KOPT-K1 (cell line): ENCODE data around the gene CS.
"Not testable (repeated sequence)": the region's sequence is repeated elsewhere in the genome, so short reads cannot be mapped to it uniquely, and the experiment has no call there.

Source experiments
- H3K27ac ChIP-seq: fragments of 200-600 bp; sonication (generic); 2 replicates; pipeline ENCODE4 v1.5.1; 2016; ENCODE audit warnings: antibody characterized with exemption, mild to moderate bottlenecking, low read depth, low read length; ENCODE audit not compliant: poor library complexity, severe bottlenecking
- H3K36me3 ChIP-seq: fragments of 200-600 bp; sonication (generic); 2 replicates; pipeline ENCODE4 v1.5.1; 2017; ENCODE audit warnings: antibody characterized with exemption, mild to moderate bottlenecking, low read length, moderate library complexity; ENCODE audit not compliant: insufficient read depth
- H3K9me3 ChIP-seq: fragments of 200-600 bp; sonication (generic); 2 replicates; pipeline ENCODE4 v1.5.1; 2017; ENCODE audit warnings: antibody characterized with exemption, low read length, mild to moderate bottlenecking; ENCODE audit not compliant: insufficient read depth, poor library complexity, severe bottlenecking

The CS gene

GRCh38 chr12:56304276-56304675 lies 4.1 kb upstream of the CS start:
- H3K9me3 ChIP-seq, result no peaks in the 10 kb centered on the region
- H3K27ac ChIP-seq, result no peak overlapping the region
- peaks cover 51% of the 10 kb centered on the region for H3K36me3 ChIP-seq

- peaks cover 52% of the 10 kb centered on the region for H3K36me3 ChIP-seq
- H3K27ac ChIP-seq, result peak overlapping the region; percentile 91
- H3K9me3 ChIP-seq, result no peaks in the 10 kb centered on the region
These were observed 724 bp upstream of the CS start for GRCh38 chr12:56300644-56301464.

- H3K27ac ChIP-seq, result peak overlapping the region; percentile 91
- no peaks in the 10 kb centered on the region for H3K9me3 ChIP-seq
- H3K36me3 ChIP-seq, result peaks cover 46% of the 10 kb centered on the region
These were observed 750 bp downstream of the CS start for GRCh38 chr12:56299308-56299852.

- H3K9me3 ChIP-seq, result no peaks in the 10 kb centered on the region
- H3K27ac ChIP-seq, result peak overlapping the region; percentile 91
- peaks cover 46% of the 10 kb centered on the region for H3K36me3 ChIP-seq
These were observed 1.3 kb downstream of the CS start for GRCh38 chr12:56298828-56299227.

GRCh38 chr12:56297400-56297799 lies 2.7 kb downstream of the CS start:
- Histone ChIP-seq H3K27ac (no peak overlapping the region), H3K36me3 (peaks cover 55% of the 10 kb centered on the region), H3K9me3 (no peaks in the 10 kb centered on the region)

- Histone ChIP-seq H3K9me3 (no peaks in the 10 kb centered on the region), H3K27ac (no peak overlapping the region), H3K36me3 (peaks cover 66% of the 10 kb centered on the region)
These were observed 3.8 kb downstream of the CS start for GRCh38 chr12:56296295-56296694.

GRCh38 chr12:56293795-56294194 lies 6.3 kb downstream of the CS start:
- H3K27ac ChIP-seq, result no peak overlapping the region
- H3K36me3 ChIP-seq, result peaks cover 87% of the 10 kb centered on the region

GRCh38 chr12:56288705-56289387 lies 11.3 kb downstream of the CS start:
- H3K36me3 ChIP-seq, result peaks cover 92% of the 10 kb centered on the region
- no peaks in the 10 kb centered on the region for H3K9me3 ChIP-seq
- H3K27ac ChIP-seq, result no peak overlapping the region

More at GRCh38 chr12:56293795-56294194, 6.3 kb downstream of the CS start:
- no peaks in the 10 kb centered on the region for H3K9me3 ChIP-seq

- Histone ChIP-seq H3K27ac (no peak overlapping the region), H3K9me3 (no peaks in the 10 kb centered on the region), H3K36me3 (peaks cover 97% of the 10 kb centered on the region)
These were observed 13.9 kb downstream of the CS start for GRCh38 chr12:56286044-56286830.

GRCh38 chr12:56284263-56284662 lies 15.9 kb downstream of the CS start:
- peaks cover 98% of the 10 kb centered on the region for H3K36me3 ChIP-seq
- H3K27ac ChIP-seq, H3K9me3 ChIP-seq: not testable (repeated sequence)

- Histone ChIP-seq H3K36me3 (peaks cover 99% of the 10 kb centered on the region), H3K27ac (no peak overlapping the region), H3K9me3 (no peaks in the 10 kb centered on the region)
These were observed 17.6 kb downstream of the CS start for GRCh38 chr12:56282579-56282978.

GRCh38 chr12:56282030-56282429 lies 18.1 kb downstream of the CS start:
- Histone ChIP-seq H3K27ac (no peak overlapping the region), H3K36me3 (peaks cover 98% of the 10 kb centered on the region), H3K9me3 (no peaks in the 10 kb centered on the region)

GRCh38 chr12:56280849-56281248 lies 19.3 kb downstream of the CS start:
- H3K36me3 ChIP-seq, result peaks cover 98% of the 10 kb centered on the region
- no peaks in the 10 kb centered on the region for H3K9me3 ChIP-seq
- H3K27ac ChIP-seq, result no peak overlapping the region

- no peaks in the 10 kb centered on the region for H3K9me3 ChIP-seq
- H3K27ac ChIP-seq, result no peak overlapping the region
- peaks cover 98% of the 10 kb centered on the region for H3K36me3 ChIP-seq
These were observed 21.2 kb downstream of the CS start for GRCh38 chr12:56278905-56279304.

- peaks cover 98% of the 10 kb centered on the region for H3K36me3 ChIP-seq
- no peak overlapping the region for H3K27ac ChIP-seq
- H3K9me3 ChIP-seq, result no peaks in the 10 kb centered on the region
These were observed 25.8 kb downstream of the CS start for GRCh38 chr12:56274299-56274698.
